Activated naive CD8-positive, alpha-beta T cell (primary cell): Measurements from ENCODE around the gene INO80C.

ENCODE experiments used
- H3K27ac Mint-ChIP-seq: one replicate; pipeline ENCODE4 v1.8.0; 2021; ENCODE audit warnings: mixed read lengths
- H3K27me3 Mint-ChIP-seq: one replicate; pipeline ENCODE4 v1.8.0; 2021; ENCODE audit warnings: mixed read lengths
- H3K36me3 Mint-ChIP-seq: one replicate; pipeline ENCODE4 v1.8.0; 2021; ENCODE audit warnings: mixed read lengths
- H3K4me1 Mint-ChIP-seq: one replicate; pipeline ENCODE4 v1.8.0; 2021; ENCODE audit warnings: low read depth, mixed read lengths
- H3K4me3 Mint-ChIP-seq: one replicate; pipeline ENCODE4 v1.8.0; 2021; ENCODE audit warnings: mild to moderate bottlenecking, mixed read lengths
- H3K9me3 Mint-ChIP-seq: one replicate; pipeline ENCODE4 v1.8.0; 2021; ENCODE audit warnings: low read depth, mixed read lengths

INO80C gene

GRCh38 chr18:35516789-35517188 is 19.0 kb upstream of the INO80C start:
- no peaks in the 10 kb centered on the region for H3K27me3 Mint-ChIP-seq
- no peaks in the 10 kb centered on the region for H3K4me1 Mint-ChIP-seq
- H3K4me3 Mint-ChIP-seq, result no peak overlapping the region
- H3K36me3 Mint-ChIP-seq, result no peaks in the 10 kb centered on the region
- H3K27ac Mint-ChIP-seq, result no peak overlapping the region
- no peaks in the 10 kb centered on the region for H3K9me3 Mint-ChIP-seq

- Mint-ChIP-seq H3K9me3 (no peaks in the 10 kb centered on the region), H3K4me1 (no peaks in the 10 kb centered on the region), H3K27ac (no peak overlapping the region), H3K4me3 (no peak overlapping the region), H3K36me3 (no peaks in the 10 kb centered on the region), H3K27me3 (no peaks in the 10 kb centered on the region)
These were observed 18.6 kb upstream of the INO80C start for GRCh38 chr18:35516351-35516750.

- Mint-ChIP-seq H3K9me3 (no peaks in the 10 kb centered on the region), H3K27me3 (no peaks in the 10 kb centered on the region), H3K4me3 (no peak overlapping the region)
These were observed 17.8 kb upstream of the INO80C start for GRCh38 chr18:35515460-35516130.

GRCh38 chr18:35514752-35515459 is 17.1 kb upstream of the INO80C start:
- H3K27me3 Mint-ChIP-seq, result no peaks in the 10 kb centered on the region
- no peaks in the 10 kb centered on the region for H3K9me3 Mint-ChIP-seq
- H3K4me1 Mint-ChIP-seq, result no peaks in the 10 kb centered on the region
- H3K36me3 Mint-ChIP-seq, result no peaks in the 10 kb centered on the region
- no peak overlapping the region for H3K4me3 Mint-ChIP-seq
- H3K27ac Mint-ChIP-seq, result no peak overlapping the region

More at GRCh38 chr18:35515460-35516130, 17.8 kb upstream of the INO80C start:
- no peak overlapping the region for H3K27ac Mint-ChIP-seq
- H3K4me1 Mint-ChIP-seq, result no peaks in the 10 kb centered on the region
- no peaks in the 10 kb centered on the region for H3K36me3 Mint-ChIP-seq

- Mint-ChIP-seq H3K27me3 (no peaks in the 10 kb centered on the region), H3K36me3 (no peaks in the 10 kb centered on the region)
These were observed 16.5 kb upstream of the INO80C start for GRCh38 chr18:35514283-35514682.

GRCh38 chr18:35513181-35513936 is 15.6 kb upstream of the INO80C start:
- no peaks in the 10 kb centered on the region for H3K36me3 Mint-ChIP-seq

More at GRCh38 chr18:35514283-35514682, 16.5 kb upstream of the INO80C start:
- no peaks in the 10 kb centered on the region for H3K9me3 Mint-ChIP-seq
- no peak overlapping the region for H3K27ac Mint-ChIP-seq
- H3K4me3 Mint-ChIP-seq, result no peak overlapping the region
- H3K4me1 Mint-ChIP-seq, result no peaks in the 10 kb centered on the region

GRCh38 chr18:35512761-35513160 is 15.0 kb upstream of the INO80C start:
- Mint-ChIP-seq H3K4me3 (no peak overlapping the region), H3K4me1 (no peaks in the 10 kb centered on the region), H3K9me3 (no peaks in the 10 kb centered on the region), H3K27me3 (no peaks in the 10 kb centered on the region), H3K27ac (no peak overlapping the region), H3K36me3 (no peaks in the 10 kb centered on the region)

More at GRCh38 chr18:35513181-35513936, 15.6 kb upstream of the INO80C start:
- Mint-ChIP-seq H3K4me3 (no peak overlapping the region), H3K27ac (no peak overlapping the region), H3K4me1 (no peaks in the 10 kb centered on the region), H3K9me3 (no peaks in the 10 kb centered on the region), H3K27me3 (no peaks in the 10 kb centered on the region)

GRCh38 chr18:35511833-35512232 is 14.1 kb upstream of the INO80C start:
- no peaks in the 10 kb centered on the region for H3K36me3 Mint-ChIP-seq
- no peaks in the 10 kb centered on the region for H3K27me3 Mint-ChIP-seq
- no peaks in the 10 kb centered on the region for H3K9me3 Mint-ChIP-seq
- H3K27ac Mint-ChIP-seq, result no peak overlapping the region
- no peaks in the 10 kb centered on the region for H3K4me1 Mint-ChIP-seq
- H3K4me3 Mint-ChIP-seq, result no peak overlapping the region

GRCh38 chr18:35511428-35511827 is 13.7 kb upstream of the INO80C start:
- no peaks in the 10 kb centered on the region for H3K9me3 Mint-ChIP-seq
- no peaks in the 10 kb centered on the region for H3K36me3 Mint-ChIP-seq
- no peaks in the 10 kb centered on the region for H3K27me3 Mint-ChIP-seq
- H3K4me3 Mint-ChIP-seq, result no peak overlapping the region
- no peak overlapping the region for H3K27ac Mint-ChIP-seq
- H3K4me1 Mint-ChIP-seq, result no peaks in the 10 kb centered on the region

GRCh38 chr18:35510076-35510651 is 12.4 kb upstream of the INO80C start:
- no peak overlapping the region for H3K4me3 Mint-ChIP-seq
- no peaks in the 10 kb centered on the region for H3K9me3 Mint-ChIP-seq
- no peaks in the 10 kb centered on the region for H3K36me3 Mint-ChIP-seq
- no peaks in the 10 kb centered on the region for H3K27me3 Mint-ChIP-seq
- no peak overlapping the region for H3K27ac Mint-ChIP-seq
- no peaks in the 10 kb centered on the region for H3K4me1 Mint-ChIP-seq

GRCh38 chr18:35508746-35509338 is 11.1 kb upstream of the INO80C start:
- Mint-ChIP-seq H3K36me3 (no peaks in the 10 kb centered on the region), H3K4me1 (no peaks in the 10 kb centered on the region)

GRCh38 chr18:35508030-35508429 is 10.3 kb upstream of the INO80C start:
- no peaks in the 10 kb centered on the region for H3K9me3 Mint-ChIP-seq
- no peak overlapping the region for H3K27ac Mint-ChIP-seq
- no peaks in the 10 kb centered on the region for H3K36me3 Mint-ChIP-seq
- peaks cover 4% of the 10 kb centered on the region for H3K27me3 Mint-ChIP-seq
- no peaks in the 10 kb centered on the region for H3K4me1 Mint-ChIP-seq
- no peak overlapping the region for H3K4me3 Mint-ChIP-seq

More at GRCh38 chr18:35508746-35509338, 11.1 kb upstream of the INO80C start:
- Mint-ChIP-seq H3K27ac (no peak overlapping the region), H3K4me3 (no peak overlapping the region), H3K9me3 (no peaks in the 10 kb centered on the region), H3K27me3 (peaks cover 1% of the 10 kb centered on the region)

- Mint-ChIP-seq H3K36me3 (no peaks in the 10 kb centered on the region), H3K27ac (no peak overlapping the region), H3K27me3 (peaks cover 4% of the 10 kb centered on the region), H3K4me1 (no peaks in the 10 kb centered on the region), H3K4me3 (no peak overlapping the region), H3K9me3 (no peaks in the 10 kb centered on the region)
These were observed 9.9 kb upstream of the INO80C start for GRCh38 chr18:35507623-35508022.

GRCh38 chr18:35507192-35507591 is 9.4 kb upstream of the INO80C start:
- H3K27ac Mint-ChIP-seq, result no peak overlapping the region
- H3K27me3 Mint-ChIP-seq, result peaks cover 4% of the 10 kb centered on the region
- H3K9me3 Mint-ChIP-seq, result no peaks in the 10 kb centered on the region
- H3K4me1 Mint-ChIP-seq, result no peaks in the 10 kb centered on the region
- no peak overlapping the region for H3K4me3 Mint-ChIP-seq
- no peaks in the 10 kb centered on the region for H3K36me3 Mint-ChIP-seq
